Amniotic epithelial cell (primary cell): ENCODE measurements around the gene OR4D1.

Source experiments
- DNase-seq: peaks from one replicate; pipeline ENCODE4 v3.0.0-alpha.2; 2010; ENCODE audit warnings: low read depth

OR4D1 gene

GRCh38 chr17:58153671-58154070, 5.5 kb downstream of the OR4D1 start:
- no peak for DNase-seq

- no peak for DNase-seq
These were observed 8.9 kb downstream of the OR4D1 start for GRCh38 chr17:58156839-58157803.

- no peak for DNase-seq
These were observed 10.0 kb downstream of the OR4D1 start for GRCh38 chr17:58158181-58158580.

- no peak for DNase-seq
These were observed 13.4 kb downstream of the OR4D1 start for GRCh38 chr17:58161566-58161965.

- no peak for DNase-seq
These were observed 17.8 kb downstream of the OR4D1 start for GRCh38 chr17:58165981-58166380.

- DNase-seq = no peak
These were observed 18.5 kb downstream of the OR4D1 start, which contains the start of gene OR4D2 for GRCh38 chr17:58166682-58167081. Gene OR4D2, plus strand, starts transcription at chr17:58166982. Its CDS starts 2,674 bp downstream, at chr17:58169656.

- no peak for DNase-seq
These were observed 22.4 kb downstream of the OR4D1 start for GRCh38 chr17:58170622-58171021.

GRCh38 chr17:58172369-58173071, 24.3 kb downstream of the OR4D1 start:
- no peak for DNase-seq

- DNase-seq = no peak
These were observed 26.7 kb downstream of the OR4D1 start for GRCh38 chr17:58174871-58175270.

- peak; percentile 23 for DNase-seq
These were observed 28.0 kb downstream of the OR4D1 start for GRCh38 chr17:58176200-58176599.

- DNase-seq = no peak
These were observed 33.6 kb downstream of the OR4D1 start for GRCh38 chr17:58181796-58182195.

GRCh38 chr17:58183514-58183913, 35.3 kb downstream of the OR4D1 start:
- no peak for DNase-seq

- DNase-seq = peak; percentile 13
These were observed 36.3 kb downstream of the OR4D1 start for GRCh38 chr17:58184308-58184985.

GRCh38 chr17:58184986-58185761, 37.0 kb downstream of the OR4D1 start:
- no peak for DNase-seq

- DNase-seq = no peak
These were observed 38.4 kb downstream of the OR4D1 start for GRCh38 chr17:58186591-58186990.

GRCh38 chr17:58187063-58187462, 38.9 kb downstream of the OR4D1 start:
- DNase-seq = no peak

- no peak for DNase-seq
These were observed 39.5 kb downstream of the OR4D1 start for GRCh38 chr17:58187675-58188074.

GRCh38 chr17:58189436-58190146, 41.4 kb downstream of the OR4D1 start:
- peak; percentile 69 for DNase-seq

GRCh38 chr17:58191241-58191896, 43.2 kb downstream of the OR4D1 start:
- DNase-seq = no peak

GRCh38 chr17:58192612-58193011, 44.4 kb downstream of the OR4D1 start, which contains the start of gene EPX:
Gene EPX, plus strand, starts transcription at chr17:58192726. Its CDS starts 121 bp downstream, at chr17:58192847.
- no peak for DNase-seq
